Neural progenitor cell (in vitro differentiated cells): ENCODE measurements around the gene INSRR. TPM values are rescaled to one million over a fixed set of nuclear protein-coding genes. Genes with fewer than 3 reads are reported as not detected.

Experiments
- DNase-seq: peaks from one replicate; pipeline ENCODE4 v3.0.0-alpha.2; 2016; ENCODE audit warnings: low spot score
- H2AFZ ChIP-seq: fragments of 200-600 bp; sonication (generic); replicated peaks from 2 replicates; pipeline ENCODE4 v1.6.1; 2016; ENCODE audit warnings: antibody characterized with exemption
- H3F3A ChIP-seq: fragments of 200-600 bp; sonication (generic); 2 replicates; pipeline ENCODE4 v1.6.1; 2016; ENCODE audit warnings: antibody characterized with exemption, low read depth
- H3K27ac ChIP-seq: fragments of 200-600 bp; sonication (generic); 2 replicates; pipeline ENCODE4 v1.5.1; 2016; ENCODE audit warnings: mild to moderate bottlenecking
- H3K27me3 ChIP-seq: fragments of 200-600 bp; sonication (generic); 2 replicates; pipeline ENCODE4 v1.6.1; 2016; ENCODE audit warnings: mild to moderate bottlenecking, moderate library complexity
- H3K36me3 ChIP-seq: fragments of 200-600 bp; sonication (generic); 2 replicates; pipeline ENCODE4 v1.5.1; 2016
- H3K4me1 ChIP-seq: fragments of 200-600 bp; sonication (generic); 2 replicates; pipeline ENCODE4 v1.6.1; 2016; ENCODE audit warnings: mixed run types
- H3K4me2 ChIP-seq: fragments of 200-600 bp; sonication (generic); 2 replicates; pipeline ENCODE4 v1.6.1; 2016
- H3K4me3 ChIP-seq: fragments of 200-600 bp; sonication (generic); 2 replicates; pipeline ENCODE4 v1.5.1; 2016
- H3K79me2 ChIP-seq: fragments of 200-600 bp; sonication (generic); 2 replicates; pipeline ENCODE4 v1.6.1; 2016; ENCODE audit warnings: low read depth
- H3K9ac ChIP-seq: fragments of 200-600 bp; sonication (generic); 2 replicates; pipeline ENCODE4 v1.6.1; 2016
- H3K9me3 ChIP-seq: fragments of 200-600 bp; sonication (generic); 2 replicates; pipeline ENCODE4 v1.5.1; 2016; ENCODE audit warnings: low read depth
- H4K20me1 ChIP-seq: fragments of 200-600 bp; sonication (generic); 2 replicates; pipeline ENCODE4 v1.6.1; 2016; ENCODE audit warnings: low read depth
- H3K27ac Mint-ChIP-seq: 3 replicates; pipeline ENCODE4 v1.8.0; 2021; ENCODE audit warnings: mixed read lengths
- H3K27me3 Mint-ChIP-seq: 2 replicates; pipeline ENCODE4 v1.8.0; 2022; ENCODE audit warnings: low read depth, mild to moderate bottlenecking, inconsistent platforms, moderate library complexity, mixed read lengths; ENCODE audit not compliant: insufficient read depth
- H3K36me3 Mint-ChIP-seq: 3 replicates; pipeline ENCODE4 v1.8.0; 2021; ENCODE audit warnings: mixed read lengths
- H3K4me1 Mint-ChIP-seq: 3 replicates; pipeline ENCODE4 v1.8.0; 2021; ENCODE audit warnings: mixed read lengths
- H3K4me3 Mint-ChIP-seq: 3 replicates; pipeline ENCODE4 v1.8.0; 2021; ENCODE audit warnings: mild to moderate bottlenecking, moderate library complexity, mixed read lengths
- H3K9me3 Mint-ChIP-seq: 3 replicates; pipeline ENCODE4 v1.8.0; 2020; ENCODE audit warnings: mixed read lengths
- EZH2 ChIP-seq: fragments of 200-600 bp; sonication (generic); IDR thresholded peaks from 2 replicates; pipeline ENCODE4 v1.6.1; 2017; ENCODE audit warnings: antibody characterized with exemption, mild to moderate bottlenecking, moderate library complexity
- EZH2phosphoT487 ChIP-seq: fragments of 200-600 bp; sonication (generic); IDR thresholded peaks from 2 replicates; pipeline ENCODE4 v1.6.1; 2017; ENCODE audit warnings: antibody characterized with exemption
- total RNA-seq: library from RNA; depleted of rRNA; stranded (reverse); fragments of >200 nt; gene quantifications from 2 replicates; pipeline ENCODE4 v1.2.3, GENCODE V29; 2015; ENCODE audit warnings: low replicate concordance
- TF ChIP-seq, protein P1 (sequence below): fragments of 200-600 bp; sonication (generic); IDR thresholded peaks from 2 replicates; pipeline ENCODE4 v1.5.1; 2017; ENCODE audit warnings: antibody characterized with exemption, mild to moderate bottlenecking

INSRR gene
- total RNA-seq, 1 donor from 2014 or later, result not detected

- H3K9me3 ChIP-seq, result no peaks in the 10 kb centered on the region
- no peaks in the 10 kb centered on the region for H3K36me3 Mint-ChIP-seq
- no peak overlapping the region for H3K4me3 ChIP-seq
- no peaks in the 10 kb centered on the region for H3K36me3 ChIP-seq
- H3K4me3 Mint-ChIP-seq, result peak overlapping the region; percentile 2
- no peak overlapping the region for H2AFZ ChIP-seq
- H3K27ac ChIP-seq, result no peak overlapping the region
- TF ChIP-seq EZH2phosphoT487, result no peak
- TF ChIP-seq EZH2, result no peak
- TF ChIP-seq, protein P1, sequence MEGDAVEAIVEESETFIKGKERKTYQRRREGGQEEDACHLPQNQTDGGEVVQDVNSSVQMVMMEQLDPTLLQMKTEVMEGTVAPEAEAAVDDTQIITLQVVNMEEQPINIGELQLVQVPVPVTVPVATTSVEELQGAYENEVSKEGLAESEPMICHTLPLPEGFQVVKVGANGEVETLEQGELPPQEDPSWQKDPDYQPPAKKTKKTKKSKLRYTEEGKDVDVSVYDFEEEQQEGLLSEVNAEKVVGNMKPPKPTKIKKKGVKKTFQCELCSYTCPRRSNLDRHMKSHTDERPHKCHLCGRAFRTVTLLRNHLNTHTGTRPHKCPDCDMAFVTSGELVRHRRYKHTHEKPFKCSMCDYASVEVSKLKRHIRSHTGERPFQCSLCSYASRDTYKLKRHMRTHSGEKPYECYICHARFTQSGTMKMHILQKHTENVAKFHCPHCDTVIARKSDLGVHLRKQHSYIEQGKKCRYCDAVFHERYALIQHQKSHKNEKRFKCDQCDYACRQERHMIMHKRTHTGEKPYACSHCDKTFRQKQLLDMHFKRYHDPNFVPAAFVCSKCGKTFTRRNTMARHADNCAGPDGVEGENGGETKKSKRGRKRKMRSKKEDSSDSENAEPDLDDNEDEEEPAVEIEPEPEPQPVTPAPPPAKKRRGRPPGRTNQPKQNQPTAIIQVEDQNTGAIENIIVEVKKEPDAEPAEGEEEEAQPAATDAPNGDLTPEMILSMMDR, result no peak
- no peak overlapping the region for H3K4me2 ChIP-seq
- H3K9me3 Mint-ChIP-seq, result no peaks in the 10 kb centered on the region
- no peaks in the 10 kb centered on the region for H3K79me2 ChIP-seq
- H3K9ac ChIP-seq, result no peak overlapping the region
- peaks cover 27% of the 10 kb centered on the region for H3F3A ChIP-seq
- no peak for DNase-seq
- H3K27ac Mint-ChIP-seq, result no peak overlapping the region
- peaks cover 23% of the 10 kb centered on the region for H3K4me1 ChIP-seq
- H3K4me1 Mint-ChIP-seq, result peaks cover 54% of the 10 kb centered on the region
- H3K27me3 ChIP-seq, result peaks cover 74% of the 10 kb centered on the region
- peaks cover 11% of the 10 kb centered on the region for H4K20me1 ChIP-seq
- H3K27me3 Mint-ChIP-seq, result peaks cover 52% of the 10 kb centered on the region
Observed at GRCh38 chr1:156863631-156864030, 4.7 kb upstream of the INSRR start.

GRCh38 chr1:156862997-156863599 is 4.2 kb upstream of the INSRR start:
- Histone ChIP-seq H3K4me3 (no peak overlapping the region), H3K9ac (no peak overlapping the region), H3K9me3 (no peaks in the 10 kb centered on the region), H3K27me3 (peaks cover 80% of the 10 kb centered on the region), H4K20me1 (peaks cover 16% of the 10 kb centered on the region), H3K4me1 (peaks cover 28% of the 10 kb centered on the region), H3K79me2 (no peaks in the 10 kb centered on the region), H3K36me3 (no peaks in the 10 kb centered on the region), H3K27ac (no peak overlapping the region), H2AFZ (no peak overlapping the region), H3K4me2 (no peak overlapping the region), H3F3A (peaks cover 32% of the 10 kb centered on the region)
- no peaks in the 10 kb centered on the region for H3K36me3 Mint-ChIP-seq
- H3K4me3 Mint-ChIP-seq, result peak overlapping the region; percentile 1
- H3K27ac Mint-ChIP-seq, result no peak overlapping the region
- peaks cover 59% of the 10 kb centered on the region for H3K4me1 Mint-ChIP-seq
- peaks cover 57% of the 10 kb centered on the region for H3K27me3 Mint-ChIP-seq
- DNase-seq, result no peak
- TF ChIP-seq, protein P1, result no peak
- TF ChIP-seq EZH2, result no peak
- TF ChIP-seq EZH2phosphoT487, result no peak
- no peaks in the 10 kb centered on the region for H3K9me3 Mint-ChIP-seq

DNA sequence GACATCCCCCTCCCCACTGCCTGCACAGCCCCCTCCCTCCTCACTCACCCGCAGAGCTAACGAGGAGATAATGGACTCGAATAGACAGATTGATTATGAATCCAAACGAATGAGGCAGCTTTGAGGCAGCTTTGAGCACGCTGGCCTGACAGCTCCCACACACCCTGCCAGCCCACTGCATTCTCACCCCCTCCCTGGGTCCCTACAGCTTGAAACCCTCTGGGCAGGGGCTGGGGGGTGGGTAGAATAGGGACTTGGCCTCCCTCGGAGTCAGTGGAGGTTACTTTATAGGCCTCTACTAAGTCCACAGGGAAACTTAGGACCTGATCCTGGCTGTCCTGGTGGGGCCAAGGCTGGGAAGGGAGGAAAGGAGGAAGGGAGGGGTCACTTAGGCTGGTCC is 3.7 kb upstream of the INSRR start:
- H3K9me3 ChIP-seq, result no peaks in the 10 kb centered on the region
- Mint-ChIP-seq H3K4me3 (no peak overlapping the region), H3K27me3 (peaks cover 61% of the 10 kb centered on the region), H3K9me3 (no peaks in the 10 kb centered on the region), H3K4me1 (peaks cover 57% of the 10 kb centered on the region), H3K36me3 (no peaks in the 10 kb centered on the region), H3K27ac (no peak overlapping the region)
- no peak overlapping the region for H3K9ac ChIP-seq
- peaks cover 85% of the 10 kb centered on the region for H3K27me3 ChIP-seq
- peaks cover 32% of the 10 kb centered on the region for H3F3A ChIP-seq
- H3K79me2 ChIP-seq, result no peaks in the 10 kb centered on the region
- H3K36me3 ChIP-seq, result no peaks in the 10 kb centered on the region
- H3K4me2 ChIP-seq, result no peak overlapping the region
- TF ChIP-seq EZH2phosphoT487 (no peak), EZH2 (no peak)
- TF ChIP-seq, protein P1, result no peak
- H2AFZ ChIP-seq, result no peak overlapping the region
- H3K4me1 ChIP-seq, result peaks cover 29% of the 10 kb centered on the region
- H3K27ac ChIP-seq, result no peak overlapping the region
- DNase-seq, result no peak
- no peak overlapping the region for H3K4me3 ChIP-seq
- H4K20me1 ChIP-seq, result peaks cover 16% of the 10 kb centered on the region
